RPMI7951 (cell line): ENCODE results near the gene TEKT3. TPM values are rescaled to one million over a fixed set of nuclear protein-coding genes. Genes with fewer than 3 reads are reported as not detected.

ENCODE experiments used
- DNase-seq: peaks from one replicate; pipeline ENCODE4 v3.0.0-alpha.2; 2012; ENCODE audit warnings: low read depth
- total RNA-seq: library from RNA; depleted of rRNA; stranded (reverse); fragments of >200 nt; shearing (Covaris generic); gene quantifications from 2 replicates; pipeline ENCODE4 v1.2.3, GENCODE V29; 2014; rRNA removed

TEKT3 gene
- 0.49 TPM in 1 of 2 replicates, not detected in the other for total RNA-seq

DNA sequence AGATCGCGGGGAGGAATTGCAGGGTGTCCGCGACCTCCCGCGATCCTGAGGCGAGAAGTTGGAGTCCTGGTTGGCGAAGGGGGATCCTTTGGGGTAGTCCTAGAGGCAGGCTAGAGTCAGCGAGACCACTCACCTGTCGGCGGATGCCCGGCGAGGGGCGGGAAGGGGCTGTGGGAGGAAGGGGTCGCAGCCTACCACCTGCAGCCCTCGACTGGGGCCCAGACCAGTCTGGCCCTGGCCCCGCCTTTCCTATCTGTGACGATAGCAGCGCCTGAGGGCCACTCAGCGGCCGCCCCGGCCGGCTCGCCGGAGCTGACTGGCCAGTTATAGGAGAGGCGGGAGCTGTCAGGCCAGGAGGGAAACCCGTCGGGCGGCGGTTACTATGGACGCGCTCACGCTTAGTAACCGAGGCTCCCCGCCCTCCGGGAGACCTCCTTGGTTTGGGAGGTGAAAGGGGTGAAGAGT is at the start of gene TEKT3:
Gene TEKT3 (minus strand): TSS at position 213 of the 465 bp plus-strand sequence. CDS start 10,012 bp downstream, outside the sequence.
- DNase-seq: peak; percentile 75

DNA sequence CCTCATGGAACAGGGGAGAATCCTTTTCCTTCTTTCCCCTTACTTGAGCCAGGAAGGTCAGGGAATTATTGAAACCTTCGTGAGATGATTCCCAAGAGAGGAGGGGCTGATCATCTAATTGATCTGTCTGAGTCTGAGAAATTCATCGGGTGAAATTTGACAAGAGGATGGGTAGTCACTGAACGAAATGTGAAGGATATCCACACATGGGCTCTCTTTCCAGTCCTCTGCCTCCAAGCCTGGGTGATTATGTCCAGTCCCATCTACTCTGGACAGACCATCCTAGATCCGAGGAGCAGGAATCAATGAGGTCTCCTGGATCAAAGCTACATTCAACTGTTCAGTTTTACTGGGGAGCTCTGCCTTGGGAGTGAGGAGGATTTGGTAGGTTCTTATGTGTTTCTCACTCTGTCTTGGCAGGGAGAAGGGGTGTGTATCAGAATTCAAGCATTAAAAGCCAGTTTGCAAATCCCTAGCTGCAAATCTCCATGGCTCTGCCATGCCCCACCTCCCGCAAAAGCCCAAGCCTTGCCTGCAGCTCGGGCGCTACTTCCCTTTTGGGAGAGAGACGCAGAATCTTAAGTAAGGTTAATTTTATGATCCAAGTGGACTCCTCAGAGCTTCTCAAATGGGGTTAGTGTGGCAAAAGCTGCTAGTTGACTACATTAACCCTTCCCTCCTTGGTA is 47.1 kb upstream of the TEKT3 start:
- DNase-seq: no peak

DNA sequence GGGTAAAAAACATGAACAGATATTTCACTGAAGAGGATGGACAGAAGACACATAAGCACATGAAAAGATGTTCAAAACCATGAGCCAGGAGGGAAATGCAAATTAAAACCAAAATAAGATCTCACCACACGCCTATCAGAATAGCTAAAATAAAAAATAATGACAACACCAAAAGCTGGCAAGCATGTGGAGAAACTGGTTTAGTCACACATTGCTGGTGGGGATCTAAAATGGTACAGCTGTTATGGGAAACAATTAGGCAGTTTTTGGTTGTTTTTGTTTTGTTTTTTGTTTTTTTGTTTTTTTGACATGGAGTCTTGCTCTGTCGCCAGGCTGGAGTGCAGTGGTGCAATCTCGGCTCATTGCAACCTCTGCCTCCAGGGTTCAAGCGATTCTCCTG is 44.7 kb upstream of the TEKT3 start:
- no peak for DNase-seq

GRCh38 chr17:15385305-15385704 is 43.9 kb upstream of the TEKT3 start:
- DNase-seq: no peak

DNA sequence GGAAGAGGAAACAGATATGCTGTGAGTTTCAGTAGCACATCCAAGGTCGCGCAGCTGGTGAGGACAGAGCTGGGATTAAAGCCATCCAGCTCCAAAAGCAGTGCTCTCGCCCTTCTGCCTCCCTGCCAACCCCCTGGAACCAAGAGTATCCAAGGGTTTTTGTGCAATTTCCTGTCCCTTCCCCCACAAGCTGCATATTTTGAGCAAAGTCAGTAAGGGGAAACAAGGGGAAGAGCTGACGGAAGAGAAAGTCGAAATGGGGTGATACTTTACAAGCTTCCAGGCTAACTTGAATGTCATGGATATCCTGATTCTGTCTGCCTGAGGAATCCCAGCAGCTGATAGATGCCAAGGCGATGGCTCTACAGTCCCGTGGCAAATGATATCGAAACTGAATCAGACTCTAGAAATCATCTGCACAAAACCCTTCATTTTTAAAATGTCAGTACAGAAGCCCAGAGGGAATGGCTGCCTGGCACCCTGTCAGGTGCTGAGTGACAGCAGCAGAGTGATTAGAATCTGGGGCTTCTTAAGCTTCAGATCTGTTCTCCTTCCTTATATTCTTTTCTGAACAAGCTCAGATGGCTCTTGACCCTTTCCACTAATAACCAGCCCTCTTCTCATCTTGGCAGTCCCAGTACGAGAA is 42.9 kb upstream of the TEKT3 start:
- peak; percentile 39 for DNase-seq

- DNase-seq: no peak
These were observed 41.5 kb upstream of the TEKT3 start for GRCh38 chr17:15382914-15383313.

DNA sequence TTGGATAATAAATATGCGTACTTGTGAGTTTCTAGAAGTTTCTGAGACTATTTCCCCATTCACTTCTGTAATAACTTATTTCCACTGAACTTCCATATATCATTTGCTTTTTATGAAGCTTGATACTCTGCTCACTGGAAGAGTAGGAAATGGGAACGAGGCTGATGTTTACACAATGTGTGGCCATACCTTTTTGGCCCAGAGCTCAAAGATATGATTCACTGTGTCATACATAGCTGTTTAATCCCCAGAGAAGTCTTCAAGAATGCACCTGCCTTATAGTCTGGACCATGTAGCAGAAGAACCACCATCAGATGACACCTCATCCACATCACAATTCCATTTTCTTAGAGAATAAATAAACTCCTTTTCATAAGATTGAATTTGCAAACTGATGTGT is 40.3 kb upstream of the TEKT3 start:
- no peak for DNase-seq

GRCh38 chr17:15380446-15380845 is 39.0 kb upstream of the TEKT3 start:
- no peak for DNase-seq

- DNase-seq: no peak
These were observed 38.3 kb upstream of the TEKT3 start for GRCh38 chr17:15379659-15380058.

- no peak for DNase-seq
These were observed 36.8 kb upstream of the TEKT3 start for GRCh38 chr17:15378243-15378642.

DNA sequence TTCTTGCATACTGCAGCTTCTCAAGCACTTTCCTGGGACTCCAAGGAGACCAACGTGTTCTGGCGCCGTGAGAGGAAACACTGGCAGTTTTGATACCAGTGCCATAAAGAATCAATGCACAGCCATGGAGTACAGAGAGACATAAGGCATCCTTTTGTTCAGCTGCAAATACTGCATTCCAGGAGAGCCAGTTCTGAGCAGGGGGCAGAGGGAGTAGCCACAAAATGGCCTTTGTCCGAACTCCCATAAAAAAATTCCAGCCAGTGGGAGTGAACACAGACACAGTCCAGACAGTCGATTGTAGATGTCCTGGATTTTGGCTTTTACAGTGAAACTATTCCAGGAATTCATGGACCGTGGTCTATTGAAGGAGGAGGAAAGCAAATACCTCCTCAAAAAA is 36.2 kb upstream of the TEKT3 start:
- DNase-seq: peak; percentile 80

GRCh38 chr17:15377200-15377599 is 35.8 kb upstream of the TEKT3 start:
- DNase-seq: peak; percentile 77

DNA sequence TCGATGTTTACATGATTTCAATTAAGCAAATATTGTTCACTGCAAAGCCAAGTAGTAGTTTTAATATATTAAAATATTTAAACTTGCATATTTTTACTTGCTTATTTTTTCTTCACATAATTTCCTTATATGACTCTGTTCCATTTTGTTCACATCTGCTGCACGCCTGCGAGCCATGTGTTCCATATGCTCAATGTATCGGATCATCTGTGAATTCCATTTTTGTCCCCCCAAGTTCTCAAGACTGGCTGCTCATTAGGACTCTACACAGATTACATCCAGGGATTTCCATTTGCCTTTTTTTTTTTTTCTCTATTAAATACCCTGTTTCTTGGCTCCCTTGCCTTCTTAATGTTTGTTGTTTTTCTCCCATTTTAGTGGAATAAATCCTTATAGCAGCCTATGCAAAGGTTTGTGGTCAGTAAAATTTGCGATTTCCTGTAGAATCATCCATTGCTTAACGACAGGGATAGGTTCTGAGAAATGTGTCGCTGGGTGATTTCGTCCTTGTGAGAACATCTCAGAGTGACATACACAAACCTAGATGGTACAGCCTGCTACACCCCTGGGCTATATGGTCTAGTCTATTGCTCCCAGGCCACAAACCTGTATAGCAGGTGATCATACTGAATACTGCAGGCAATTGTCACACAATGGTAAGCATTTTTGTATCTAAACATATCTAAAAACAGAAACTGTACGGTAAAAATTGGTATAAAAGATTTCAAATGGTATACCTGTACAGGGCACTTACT is 30.2 kb upstream of the TEKT3 start:
- DNase-seq: no peak

GRCh38 chr17:15368600-15368999 is 27.2 kb upstream of the TEKT3 start:
- DNase-seq: no peak

DNA sequence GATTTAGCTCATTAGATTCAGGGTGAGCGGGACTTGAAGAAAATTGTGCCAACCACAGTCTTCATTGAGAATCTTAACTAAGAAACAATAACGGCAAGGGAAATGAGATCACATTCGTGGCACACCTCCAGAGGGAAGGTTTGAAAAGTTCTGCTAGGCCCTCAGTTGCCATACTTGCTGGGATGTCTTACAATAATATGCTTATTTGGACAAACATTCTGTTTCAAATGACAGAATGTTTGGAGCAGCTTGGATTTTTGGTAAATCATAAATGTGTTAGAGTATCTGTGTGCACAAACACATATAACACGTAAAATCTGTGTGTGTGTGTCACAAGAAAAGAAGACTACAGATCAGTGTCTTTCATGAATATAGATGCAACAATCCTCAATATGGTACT is 24.6 kb upstream of the TEKT3 start:
- DNase-seq: no peak

- DNase-seq: no peak
These were observed 23.2 kb upstream of the TEKT3 start for GRCh38 chr17:15364615-15365014.

- DNase-seq: no peak
These were observed 22.3 kb upstream of the TEKT3 start for GRCh38 chr17:15363702-15364101.

GRCh38 chr17:15361592-15361991 is 20.2 kb upstream of the TEKT3 start:
- DNase-seq: no peak

DNA sequence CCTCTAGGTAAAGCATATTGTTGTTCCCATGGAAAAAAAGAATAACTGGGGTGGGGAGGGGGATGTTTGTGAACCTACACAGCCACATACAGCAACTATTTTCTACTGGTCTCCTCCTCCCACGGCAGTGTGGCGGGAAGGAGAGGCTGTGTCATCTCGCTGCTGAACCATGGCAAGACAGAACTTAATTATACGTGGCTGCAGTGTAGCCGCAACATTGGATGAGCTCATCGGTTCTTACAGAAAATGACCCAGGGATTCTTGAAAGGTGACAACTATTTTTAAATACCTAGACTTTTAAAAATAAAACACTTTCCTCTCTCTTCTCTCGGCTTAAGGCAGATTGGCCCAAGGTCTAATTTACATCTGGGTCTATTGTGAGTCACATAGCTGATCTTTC is 19.8 kb upstream of the TEKT3 start:
- DNase-seq: peak; percentile 48

GRCh38 chr17:15354256-15354655 is 12.9 kb upstream of the TEKT3 start:
- DNase-seq: no peak

DNA sequence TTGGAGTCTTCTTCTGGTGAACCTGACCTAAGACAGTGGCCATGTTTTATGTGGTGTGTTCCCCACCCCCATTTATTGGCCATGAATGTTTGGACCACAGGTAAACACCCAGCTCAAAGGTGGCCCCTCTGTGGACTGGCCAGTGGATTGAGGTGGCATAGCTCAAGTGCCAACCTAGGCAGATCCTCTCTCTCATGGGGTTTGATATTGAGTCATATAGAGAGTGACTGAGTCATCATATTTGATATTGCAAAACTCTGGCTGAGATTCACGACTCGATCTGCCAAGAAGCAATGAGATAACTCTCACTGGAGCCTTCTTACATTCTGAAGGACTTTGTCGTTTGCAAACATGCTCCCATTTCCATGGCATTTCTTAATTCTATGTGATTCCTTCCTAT is 10.5 kb upstream of the TEKT3 start:
- DNase-seq: peak; percentile 33

- DNase-seq: peak; percentile 7
These were observed 10.1 kb upstream of the TEKT3 start for GRCh38 chr17:15351478-15351840.
